Epidermal melanocyte (primary cell): ENCODE data around the gene EAPP.
"Not testable (repeated sequence)": the region's sequence is repeated elsewhere in the genome, so short reads cannot be mapped to it uniquely, and the experiment has no call there.

Experiments used
- DNase-seq: peaks from one replicate; pipeline ENCODE4 v3.0.0; 2011; ENCODE audit warnings: low spot score; ENCODE audit not compliant: insufficient read length

EAPP gene

DNA sequence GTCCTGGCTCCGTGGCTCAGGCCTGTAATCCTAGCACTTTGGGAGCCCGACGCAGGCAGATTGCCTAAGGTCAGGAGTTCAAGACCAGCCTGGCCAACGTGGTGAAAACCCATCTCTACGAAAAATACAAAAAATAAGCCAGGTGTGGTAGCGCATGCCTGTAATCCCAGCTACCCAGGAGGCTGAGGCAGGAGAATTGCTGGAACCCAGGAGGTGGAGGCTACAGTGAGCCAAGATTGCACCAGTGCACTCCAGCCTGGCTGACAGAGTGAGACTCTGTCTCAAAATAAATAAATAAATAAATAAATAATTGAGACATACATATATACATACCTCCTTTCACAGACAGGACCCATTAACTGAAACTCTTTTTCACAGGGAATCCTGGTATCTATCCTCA lies 1.4 kb downstream of the EAPP start:
- DNase-seq = not testable (repeated sequence)

DNA sequence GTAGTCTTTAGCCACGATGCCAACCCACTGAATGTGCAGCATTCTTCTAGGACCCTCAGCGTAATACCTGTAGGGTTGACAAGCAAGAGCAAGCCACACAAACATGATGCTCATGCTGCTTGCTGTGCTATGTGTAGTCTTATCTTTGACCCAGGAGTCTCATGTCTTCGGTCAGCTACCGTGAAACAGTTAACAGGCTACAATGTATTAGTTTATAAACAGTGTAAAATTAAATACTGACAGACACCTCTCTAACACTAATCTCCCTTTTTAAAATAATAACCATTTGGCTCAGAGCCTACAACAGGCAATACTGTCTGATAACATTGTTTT lies 1.9 kb downstream of the EAPP start:
- DNase-seq = no peak

GRCh38 chr14:34536951-34537676 lies 2.4 kb downstream of the EAPP start:
- no peak for DNase-seq

DNA sequence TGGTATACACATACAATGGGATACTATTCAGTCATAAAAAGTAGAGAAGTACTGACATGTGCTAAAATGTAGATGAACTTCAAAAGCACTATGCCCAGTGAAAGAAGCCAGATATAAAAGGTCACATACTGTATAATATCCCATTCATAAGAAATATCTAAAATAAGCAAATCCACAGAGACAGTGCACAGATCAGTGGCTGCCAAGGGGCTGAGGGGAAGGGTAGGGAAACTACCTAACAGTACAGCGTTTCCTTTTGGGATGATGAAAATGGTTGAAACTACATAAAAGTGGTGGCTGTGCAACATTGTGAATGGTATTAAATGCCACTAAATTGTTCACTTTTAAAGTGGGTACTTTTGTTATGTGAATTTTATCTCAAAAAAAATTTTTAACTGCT lies 11.9 kb downstream of the EAPP start:
- no peak for DNase-seq

GRCh38 chr14:34524216-34524615 lies 15.3 kb downstream of the EAPP start:
- not testable (repeated sequence) for DNase-seq

GRCh38 chr14:34522496-34522895 lies 17.0 kb downstream of the EAPP start:
- DNase-seq = no peak

GRCh38 chr14:34521071-34521470 lies 18.4 kb downstream of the EAPP start:
- DNase-seq = not testable (repeated sequence)

DNA sequence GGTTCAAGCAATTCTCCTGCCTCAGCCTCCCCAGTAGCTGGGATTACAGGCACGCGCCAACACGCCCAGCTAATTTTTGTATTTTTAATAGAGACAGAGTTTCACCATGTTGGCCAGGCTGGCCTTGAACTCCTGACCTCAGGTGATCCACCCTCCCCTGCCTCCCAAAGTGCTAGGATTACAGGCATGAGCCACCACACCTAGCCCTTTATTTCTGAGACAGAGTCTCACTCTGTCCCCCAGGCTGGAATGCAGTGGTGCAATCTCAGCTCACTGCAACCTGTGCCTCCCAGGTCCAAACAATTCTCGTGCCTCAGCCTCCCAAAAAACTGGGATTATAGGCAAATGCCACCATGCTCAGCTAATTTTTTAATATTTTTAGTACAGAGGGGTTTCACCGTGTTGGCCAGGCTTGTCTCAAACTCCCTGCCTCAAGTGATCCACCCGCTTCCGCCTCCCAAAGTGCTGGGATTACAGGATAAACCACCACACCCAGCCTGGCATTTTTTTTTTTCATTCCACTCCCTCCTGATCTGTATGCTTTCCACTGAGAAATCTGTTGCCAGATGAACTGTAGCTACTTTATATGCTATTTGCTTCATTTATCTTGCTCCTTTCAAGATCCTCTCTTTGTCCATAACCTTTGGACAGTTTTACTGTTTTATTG lies 19.1 kb downstream of the EAPP start:
- not testable (repeated sequence) for DNase-seq

GRCh38 chr14:34507884-34508283 lies 31.6 kb downstream of the EAPP start:
- no peak for DNase-seq

DNA sequence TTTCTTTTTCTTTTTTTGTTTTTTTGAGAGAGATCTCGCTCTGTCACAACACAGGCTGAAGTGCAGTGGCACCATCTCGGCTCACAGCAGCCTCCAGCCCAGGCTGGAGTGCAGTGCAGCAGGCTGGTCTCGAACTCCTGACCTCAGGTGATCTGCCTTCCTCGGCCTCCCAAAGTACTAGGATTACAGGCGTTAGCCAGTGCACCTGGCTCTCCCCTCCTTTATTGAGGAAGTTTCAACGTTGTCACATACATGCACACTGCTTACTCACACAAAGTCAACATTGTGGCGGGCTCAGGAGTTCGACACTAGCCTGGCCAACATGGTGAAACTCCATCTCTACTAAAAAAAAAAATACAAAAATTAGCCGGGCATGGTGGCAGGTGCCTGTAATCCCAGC lies 32.0 kb downstream of the EAPP start:
- no peak for DNase-seq

GRCh38 chr14:34505124-34505491 lies 34.4 kb downstream of the EAPP start:
- not testable (repeated sequence) for DNase-seq

DNA sequence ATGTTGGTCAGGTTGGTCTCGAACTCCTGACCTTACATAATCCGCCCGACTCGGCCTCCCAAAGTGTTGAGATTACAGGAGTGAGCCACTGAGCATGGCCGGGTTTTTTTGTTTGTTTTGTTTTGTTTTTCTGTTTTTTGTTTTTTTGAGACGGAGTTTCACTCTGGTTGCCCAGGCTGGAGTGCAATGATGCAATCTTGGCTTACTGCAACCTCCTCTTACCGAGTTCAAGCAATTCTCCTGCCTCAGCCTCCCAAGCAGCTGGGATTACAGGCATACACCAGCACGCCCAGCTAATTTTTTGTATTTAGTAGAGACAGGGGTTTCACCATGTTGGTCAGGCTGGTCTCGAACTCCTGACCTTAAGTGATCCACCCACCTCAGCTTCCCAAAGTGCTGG lies 35.5 kb downstream of the EAPP start:
- DNase-seq = not testable (repeated sequence)

GRCh38 chr14:34502545-34503225 lies 36.8 kb downstream of the EAPP start:
- no peak for DNase-seq

- DNase-seq = no peak
Observed at GRCh38 chr14:34502001-34502400, 37.5 kb downstream of the EAPP start.

GRCh38 chr14:34501004-34501580 lies 38.4 kb downstream of the EAPP start:
- DNase-seq = no peak

DNA sequence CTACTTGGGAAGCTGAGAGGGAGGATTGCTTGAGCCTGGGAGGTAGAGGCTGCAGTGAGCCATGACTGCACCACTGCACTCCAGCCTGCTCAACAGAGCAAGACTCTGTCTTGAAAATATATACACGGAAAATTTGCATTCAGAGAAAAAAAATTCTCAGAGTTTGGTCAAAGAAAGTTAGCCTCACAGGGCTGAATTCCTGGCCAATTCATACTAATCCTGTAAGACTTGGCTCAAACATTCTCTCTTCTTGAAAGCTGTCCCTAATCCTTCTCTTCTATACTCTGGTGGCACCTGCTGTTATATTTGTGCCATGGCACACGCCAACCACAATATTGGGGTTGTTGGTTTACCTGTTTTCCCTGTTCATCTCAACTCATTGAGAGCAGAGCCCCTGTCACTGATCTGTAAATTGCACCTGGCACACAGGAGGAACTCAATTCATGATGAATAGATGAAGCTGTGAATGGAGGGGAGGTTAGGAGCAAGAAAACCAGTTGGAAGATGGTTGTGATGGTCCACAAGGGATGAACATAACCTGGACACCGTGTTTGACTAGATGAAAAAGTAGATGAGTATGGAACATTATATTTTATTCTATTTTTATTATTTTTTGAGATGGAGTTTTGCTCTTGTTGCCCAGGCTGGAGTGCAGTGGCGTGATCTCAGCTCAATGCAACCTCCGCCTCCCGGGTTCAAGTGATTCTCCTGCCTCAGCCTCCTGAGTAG lies 40.7 kb downstream of the EAPP start:
- DNase-seq = no peak

DNA sequence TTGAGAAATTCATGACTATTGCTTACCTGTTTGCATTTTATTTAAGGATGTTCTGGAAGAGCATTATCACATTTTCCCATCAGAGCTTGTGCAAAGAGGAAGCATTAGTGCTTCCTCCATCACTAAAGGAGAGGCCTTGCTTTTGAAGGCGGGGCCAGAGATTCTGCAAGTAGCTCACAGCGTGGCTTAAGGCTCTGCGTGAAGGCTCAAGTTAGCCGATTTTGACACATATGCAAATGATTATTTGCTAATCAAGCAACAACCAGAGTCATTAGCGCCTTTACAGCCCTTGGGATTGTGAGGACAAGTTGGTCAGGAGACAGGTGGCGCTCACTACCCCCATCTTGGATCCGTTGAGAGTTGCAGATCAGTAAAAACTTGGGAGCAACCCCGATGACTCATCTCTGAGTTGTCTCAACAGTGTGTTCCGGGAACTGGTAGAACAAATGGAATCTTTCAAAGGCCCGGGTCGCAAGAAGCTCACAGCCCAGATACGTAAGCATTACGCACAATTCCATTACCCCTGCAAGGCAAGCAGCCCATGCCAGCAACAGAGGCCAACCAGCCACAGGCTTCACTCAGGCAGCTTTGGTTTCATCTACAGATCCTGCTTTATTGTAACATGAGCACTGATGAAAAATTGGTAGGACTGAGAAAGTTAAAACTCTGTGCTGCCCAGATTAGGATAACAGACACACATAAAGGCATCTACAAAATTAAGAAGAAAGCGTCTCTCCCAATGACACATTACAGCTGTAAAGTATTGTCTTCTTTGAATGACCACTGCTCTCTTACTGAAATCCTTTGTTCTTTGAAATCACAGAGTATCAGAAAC lies 42.6 kb downstream of the EAPP start:
- DNase-seq = peak; percentile 86

GRCh38 chr14:34496007-34496678 lies 43.4 kb downstream of the EAPP start:
- no peak for DNase-seq

- no peak for DNase-seq
Observed at GRCh38 chr14:34489324-34489723, 50.2 kb downstream of the EAPP start.

DNA sequence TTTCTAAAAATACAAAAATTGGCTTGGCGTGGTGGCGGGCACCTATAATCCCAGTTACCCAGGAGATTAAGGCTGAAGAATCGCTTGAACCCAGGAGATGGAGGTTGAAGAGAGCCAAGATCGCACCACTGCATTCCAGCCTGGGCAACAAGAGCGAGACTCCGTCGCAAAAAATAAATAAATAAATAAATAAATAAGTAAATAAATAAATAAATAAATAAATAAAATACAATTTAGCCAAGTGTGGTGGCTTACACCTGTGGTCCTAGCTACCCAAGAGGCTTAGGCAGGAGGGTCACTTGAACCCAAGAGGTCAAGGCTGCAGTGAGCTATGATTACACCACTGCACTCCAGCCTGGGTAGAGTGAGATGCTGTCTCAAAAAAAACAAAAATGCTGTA lies 51.0 kb downstream of the EAPP start:
- DNase-seq = no peak
